Sigmoid colon (tissue), 4 donors: ENCODE results near the gene CEP70.
"Not testable (repeated sequence)": the region's sequence is repeated elsewhere in the genome, so short reads cannot be mapped to it uniquely, and the experiment has no call there.

Experiments
- CTCF ChIP-seq, 4 experiments: fragments of 450-650 bp in 3 of 4; fragments of 200-600 bp in 1 of 4; IDR thresholded peaks; one replicate each; pipeline ENCODE4 v1.5.1; 2016 to 2019; ENCODE audit warnings: antibody characterized with exemption in 4 of 4, mild to moderate bottlenecking in 3 of 4, moderate library complexity in 2 of 4
- POLR2A ChIP-seq, 2 donors: fragments of 450-650 bp; IDR thresholded peaks; one replicate each; pipeline ENCODE4 v1.6.1; 2016; ENCODE audit warnings: antibody characterized with exemption in 2 of 2, mild to moderate bottlenecking in 2 of 2, moderate library complexity in 2 of 2
- POLR2AphosphoS5 ChIP-seq, 4 donors: sonication (generic); formaldehyde crosslinking; IDR thresholded peaks; one replicate each; pipeline ENCODE4 v1.6.1; 2017; ENCODE audit warnings: antibody characterized with exemption in 4 of 4

- TF ChIP-seq CTCF, POLR2A, POLR2AphosphoS5 (IDR thresholded peaks at IDR 0.05): not testable (repeated sequence)
Observed at GRCh38 chr3:138562902-138563301, 31.2 kb downstream of the CEP70 start.
